Right lung (tissue), 10 donors: Measurements from ENCODE around the gene DCAKD. TPM values are rescaled to one million over a fixed set of nuclear protein-coding genes. Genes with fewer than 3 reads are reported as not detected.

Experiments used
- DNase-seq, 2 donors: peaks; one replicate each; pipeline ENCODE4 v3.0.0-alpha.2; 2013
- long read RNA-seq, 8 donors: transcript quantifications; one replicate each; lab custom pipeline, GENCODE V29; 2026
- polyA plus RNA-seq, 5 donors: library from polyadenylated mRNA; unstranded; fragments of 120-200 nt; gene quantifications; one replicate each; pipeline versions ENCODE4 v1.2.1 to v1.2.3, GENCODE V29; 2013; ENCODE audit warnings: inconsistent platforms in 1 of 5, low replicate concordance in 1 of 5; ENCODE audit not compliant: insufficient read length in 5 of 5, insufficient read depth in 1 of 5

Gene DCAKD, protein sequence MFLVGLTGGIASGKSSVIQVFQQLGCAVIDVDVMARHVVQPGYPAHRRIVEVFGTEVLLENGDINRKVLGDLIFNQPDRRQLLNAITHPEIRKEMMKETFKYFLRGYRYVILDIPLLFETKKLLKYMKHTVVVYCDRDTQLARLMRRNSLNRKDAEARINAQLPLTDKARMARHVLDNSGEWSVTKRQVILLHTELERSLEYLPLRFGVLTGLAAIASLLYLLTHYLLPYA
- polyA plus RNA-seq = 10 to 100 TPM; 37.3 to 54.2 (median 48.5) TPM
- long read RNA-seq, donor 1, transcript DCAKD-205 (5 exons, 990 nt) = major isoform, 10 of 23 reads
- long read RNA-seq, donor 1, transcript DCAKD-202 (5 exons, 2,030 nt) = minor isoform, 7 of 23 reads
- long read RNA-seq, donor 1, partial matches to known transcripts = 0 of 23 reads
- long read RNA-seq, donor 1, other reads (novel, unspliced or antisense) = 0 of 23 reads
- long read RNA-seq, donor 2, partial matches to known transcripts = 0 of 8 reads
- long read RNA-seq, donor 2, other reads (novel, unspliced or antisense) = 0 of 8 reads
- long read RNA-seq, donor 3, transcript DCAKD-208 (5 exons, 2,054 nt) = major isoform, 5 of 9 reads
- long read RNA-seq, donor 3, partial matches to known transcripts = 0 of 9 reads
- long read RNA-seq, donor 3, other reads (novel, unspliced or antisense) = 0 of 9 reads
- long read RNA-seq, donor 4, transcript DCAKD-202 (5 exons, 2,030 nt) = major isoform, 6 of 10 reads
- long read RNA-seq, donor 4, partial matches to known transcripts = 0 of 10 reads
- long read RNA-seq, donor 4, other reads (novel, unspliced or antisense) = 0 of 10 reads
- long read RNA-seq, donor 5, transcript DCAKD-205 (5 exons, 990 nt) = major isoform, 7 of 18 reads
- long read RNA-seq, donor 5, transcript DCAKD-208 (5 exons, 2,054 nt) = major isoform, 7 of 18 reads
- long read RNA-seq, donor 5, partial matches to known transcripts = 0 of 18 reads
- long read RNA-seq, donor 5, other reads (novel, unspliced or antisense) = 0 of 18 reads
- long read RNA-seq, donor 6, transcript DCAKD-205 (5 exons, 990 nt) = major isoform, 5 of 34 reads
- long read RNA-seq, donor 6, partial matches to known transcripts = 10 of 34 reads
- long read RNA-seq, donor 6, other reads (novel, unspliced or antisense) = 9 of 34 reads
- long read RNA-seq, donor 7, transcript DCAKD-205 (5 exons, 990 nt) = major isoform, 6 of 59 reads
- long read RNA-seq, donor 7, partial matches to known transcripts = 37 of 59 reads
- long read RNA-seq, donor 7, other reads (novel, unspliced or antisense) = 8 of 59 reads
- long read RNA-seq, donor 8, transcript DCAKD-205 (5 exons, 990 nt) = major isoform, 5 of 7 reads
- long read RNA-seq, donor 8, partial matches to known transcripts = 0 of 7 reads
- long read RNA-seq, donor 8, other reads (novel, unspliced or antisense) = 0 of 7 reads

DNA sequence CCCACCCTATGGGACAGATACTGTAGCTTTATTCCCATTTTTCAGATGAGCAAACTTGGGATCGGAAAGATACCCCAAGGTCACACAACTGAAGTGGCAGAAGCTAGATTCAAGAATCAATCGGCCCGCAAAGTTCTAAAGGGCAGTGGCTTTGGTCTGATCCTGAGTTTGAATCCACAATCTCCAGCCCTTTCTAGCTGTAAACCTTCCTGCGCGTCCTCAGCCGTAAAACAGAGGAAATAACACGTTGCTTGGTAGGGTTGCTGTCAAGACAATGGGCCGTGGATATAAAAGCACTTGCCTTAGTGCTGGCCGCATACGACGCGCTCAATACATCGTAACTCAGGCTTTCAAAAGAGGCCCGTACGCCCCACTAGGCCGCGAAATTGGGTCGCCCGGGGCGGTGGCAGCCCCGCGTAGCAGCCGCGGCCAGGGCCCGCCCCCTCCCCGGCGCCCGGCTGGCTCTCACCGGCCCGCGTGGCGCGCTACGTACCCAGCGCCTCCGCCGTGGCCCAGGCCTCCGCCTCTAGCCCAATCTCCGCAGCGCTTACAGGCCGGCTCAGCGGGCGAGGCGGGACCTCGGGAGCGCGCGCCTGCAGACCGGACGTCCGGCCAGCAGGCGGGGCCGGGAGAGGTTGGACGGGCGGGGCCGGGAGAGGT, at the start of gene DCAKD:
DCAKD (minus strand) TSS at position 573 of the 660 bp plus-strand sequence. CDS start 16,747 bp downstream, outside the sequence.
- DNase-seq = peak; percentile 94 to 95

DNA sequence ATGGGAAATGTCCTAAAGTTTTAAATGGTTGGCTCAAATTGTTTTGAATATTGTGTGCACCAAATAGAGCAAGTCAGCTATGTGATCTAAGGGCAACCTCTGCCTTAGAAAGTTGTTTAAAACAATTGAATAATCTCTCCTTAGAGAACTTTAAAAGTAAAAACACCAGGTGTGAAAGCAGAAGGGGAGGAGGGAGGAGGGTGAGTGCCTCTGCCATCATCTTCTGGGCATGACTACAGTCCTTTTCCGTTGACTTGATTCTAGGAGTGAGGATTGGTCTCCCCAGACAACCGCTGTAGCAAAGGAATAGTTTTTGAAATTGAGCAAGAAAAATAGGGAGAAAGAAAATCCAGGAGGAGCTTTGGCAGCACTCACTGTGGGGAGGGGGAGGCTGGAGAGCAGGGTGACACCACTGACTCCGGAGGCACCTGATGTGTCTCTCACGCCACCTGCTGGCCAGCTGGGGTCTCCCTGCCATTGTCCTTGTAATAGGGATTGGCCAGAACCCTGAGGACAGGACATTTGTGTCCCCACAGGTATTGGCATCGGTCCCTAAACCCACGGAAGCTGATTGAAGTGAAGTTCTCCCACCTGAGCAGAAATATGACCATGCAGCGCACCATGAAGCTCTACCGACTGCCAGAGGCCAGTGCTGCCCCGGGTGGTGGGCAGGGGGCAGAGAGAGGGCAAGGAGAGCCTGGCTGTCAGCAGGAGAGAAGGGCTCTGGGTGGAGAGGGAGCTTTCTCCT, 47.6 kb upstream of the DCAKD start:
- peak; percentile 55 to 66 for DNase-seq

DNA sequence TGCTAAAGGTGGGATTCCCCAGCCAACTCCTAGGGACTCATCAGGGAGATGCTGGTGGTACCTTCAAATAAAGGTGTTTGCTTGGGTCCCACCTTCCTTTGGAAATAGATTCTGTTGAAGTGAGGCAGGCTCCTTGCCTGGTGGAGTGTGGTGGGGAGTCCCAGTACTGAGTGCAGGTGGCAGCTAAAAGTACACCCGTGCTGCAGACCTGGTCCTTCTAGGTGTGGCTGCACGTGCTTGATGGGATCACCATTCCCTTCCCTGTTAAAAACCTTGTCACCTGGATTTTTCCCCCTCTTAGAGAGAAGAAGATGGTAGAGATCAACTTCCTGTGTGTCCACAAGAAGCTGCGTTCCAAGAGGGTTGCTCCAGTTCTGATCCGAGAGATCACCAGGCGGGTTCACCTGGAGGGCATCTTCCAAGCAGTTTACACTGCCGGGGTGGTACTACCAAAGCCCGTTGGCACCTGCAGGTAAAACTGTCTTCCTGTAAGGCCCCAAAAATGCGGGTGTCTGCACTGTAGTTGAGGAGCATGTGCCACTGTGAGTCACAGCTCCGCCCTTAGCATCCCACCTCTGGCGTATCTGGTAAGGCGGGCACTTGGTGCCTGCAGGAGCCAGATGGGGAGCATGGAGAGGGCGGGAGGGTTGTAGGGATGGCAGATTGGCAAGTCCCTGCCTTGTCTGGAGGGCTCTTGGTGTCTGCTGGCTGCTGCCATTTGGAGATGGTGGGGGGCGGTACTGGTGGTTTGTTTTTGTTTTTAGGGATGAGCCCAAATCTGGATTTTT, 46.8 kb upstream of the DCAKD start:
- DNase-seq = no peak

DNA sequence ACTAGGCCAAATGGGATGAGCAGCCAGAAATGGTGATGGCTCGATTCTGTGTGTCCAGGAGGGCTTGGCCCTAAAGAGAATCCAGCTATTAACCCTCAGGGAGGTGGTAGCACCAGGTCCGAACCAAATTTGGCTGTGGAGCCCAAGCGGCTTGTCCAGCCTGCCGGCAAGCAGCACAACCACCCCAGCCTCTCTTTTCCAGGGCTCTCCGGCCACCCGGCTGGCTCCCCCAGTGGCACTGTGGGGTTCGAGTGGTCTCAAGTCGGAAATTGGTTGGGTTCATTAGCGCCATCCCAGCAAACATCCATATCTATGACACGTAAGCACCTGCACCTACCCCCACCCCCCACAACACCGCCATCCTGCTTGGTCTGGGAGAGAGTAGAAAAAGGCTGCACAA, 45.5 kb upstream of the DCAKD start:
- DNase-seq = no peak

DNA sequence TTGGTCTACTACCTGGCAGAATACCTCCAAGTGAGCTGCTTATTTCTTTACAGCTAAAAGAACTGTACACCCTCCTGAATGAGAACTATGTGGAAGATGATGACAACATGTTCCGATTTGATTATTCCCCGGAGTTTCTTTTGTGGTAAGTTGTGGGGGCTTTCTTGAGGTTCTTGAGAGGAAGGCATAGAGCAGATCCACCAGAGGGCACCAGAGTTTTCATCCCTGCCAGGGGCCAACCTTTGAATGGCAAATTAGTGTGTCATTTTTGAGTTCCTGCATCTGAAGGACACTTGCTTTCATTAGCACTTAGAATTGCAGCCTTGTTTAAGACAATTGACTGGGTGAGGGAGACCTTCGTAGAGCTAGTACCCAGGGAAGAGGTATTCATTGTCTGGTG, 44.7 kb upstream of the DCAKD start:
- no peak for DNase-seq

DNA sequence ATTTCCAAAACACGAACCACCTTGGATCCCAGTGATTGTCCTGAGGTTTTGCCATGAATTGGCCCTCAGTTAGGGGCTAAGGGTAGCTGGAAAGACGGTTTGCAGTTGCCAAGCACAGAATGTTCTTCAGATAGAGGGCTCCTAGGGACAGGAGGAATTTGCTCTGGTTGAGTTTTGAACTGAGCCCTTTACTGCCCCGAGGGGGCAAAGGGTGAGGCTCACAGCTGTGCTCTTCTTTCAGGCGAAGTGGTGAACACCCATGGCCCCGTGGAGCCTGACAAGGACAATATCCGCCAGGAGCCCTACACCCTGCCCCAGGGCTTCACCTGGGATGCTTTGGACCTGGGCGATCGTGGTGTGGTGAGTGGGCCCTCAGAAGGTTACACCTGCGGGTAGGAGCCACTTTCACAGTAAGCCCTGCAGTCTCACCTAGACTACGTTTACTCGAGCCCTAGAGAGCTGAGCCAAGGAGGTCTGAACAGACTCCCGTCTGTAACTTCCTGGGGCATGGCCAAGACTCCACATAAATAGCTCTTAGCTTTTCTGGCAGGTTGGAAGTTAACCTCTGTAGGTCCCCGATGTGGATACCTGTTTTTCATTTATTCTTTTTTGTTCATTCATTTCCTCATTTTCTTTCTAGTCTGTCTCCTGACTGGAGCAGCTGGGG, 42.1 kb upstream of the DCAKD start:
- no peak for DNase-seq

DNA sequence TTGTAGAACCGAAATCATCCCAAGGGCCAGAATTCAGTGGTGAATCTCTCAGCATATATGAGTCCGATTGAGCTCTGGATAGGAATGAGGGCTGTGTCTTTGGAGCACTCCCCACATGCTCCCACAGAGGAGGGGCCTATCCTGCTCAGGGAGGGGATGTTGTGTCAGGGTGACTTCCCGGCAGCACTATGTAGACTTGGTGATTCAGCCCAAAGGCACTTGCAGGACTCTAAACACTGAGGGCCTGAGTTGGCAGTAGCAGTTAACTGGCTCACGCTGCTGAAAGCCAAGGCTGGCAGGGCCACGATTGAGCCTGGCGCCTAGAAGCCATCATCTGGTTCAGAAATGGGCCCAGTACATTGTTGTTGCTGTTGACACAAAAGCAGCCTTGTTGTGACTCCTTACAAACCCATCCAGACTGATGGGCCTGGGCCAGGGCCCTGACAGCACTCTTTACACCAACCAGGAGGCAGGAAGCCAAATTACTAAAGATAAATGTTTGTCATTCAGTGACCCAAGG, 41.5 kb upstream of the DCAKD start:
- DNase-seq = no peak

DNA sequence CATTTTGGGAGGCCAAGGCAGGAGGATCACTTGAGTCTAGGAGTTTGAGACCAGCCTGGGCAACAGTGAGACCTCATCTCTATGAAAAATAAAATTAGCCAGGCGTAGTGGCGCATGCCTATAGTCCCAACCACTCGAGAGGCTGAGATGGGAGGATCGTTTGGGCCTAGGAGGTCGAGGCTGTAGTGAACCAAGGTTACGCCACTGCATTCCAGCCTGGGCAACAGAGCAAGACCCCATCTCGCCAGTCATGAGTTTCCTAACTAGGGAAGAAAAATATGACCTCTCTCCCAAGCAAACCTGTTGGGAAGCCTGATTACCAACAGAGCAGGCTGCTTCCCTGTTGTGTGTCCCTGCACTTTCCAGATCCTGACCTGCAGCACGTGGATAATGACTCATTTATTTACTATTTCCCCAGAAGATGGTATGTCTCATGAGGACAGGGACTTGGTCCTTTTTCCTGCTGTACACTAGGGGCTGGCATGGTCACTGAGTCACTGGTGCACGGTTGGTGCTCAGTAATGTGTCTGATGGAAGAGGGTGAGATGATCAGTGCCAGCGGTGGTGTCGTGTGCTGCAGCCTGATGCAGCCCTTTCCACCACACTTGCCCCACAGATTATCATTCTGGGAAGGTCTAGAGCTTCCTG, 40.5 kb upstream of the DCAKD start:
- DNase-seq = no peak

DNA sequence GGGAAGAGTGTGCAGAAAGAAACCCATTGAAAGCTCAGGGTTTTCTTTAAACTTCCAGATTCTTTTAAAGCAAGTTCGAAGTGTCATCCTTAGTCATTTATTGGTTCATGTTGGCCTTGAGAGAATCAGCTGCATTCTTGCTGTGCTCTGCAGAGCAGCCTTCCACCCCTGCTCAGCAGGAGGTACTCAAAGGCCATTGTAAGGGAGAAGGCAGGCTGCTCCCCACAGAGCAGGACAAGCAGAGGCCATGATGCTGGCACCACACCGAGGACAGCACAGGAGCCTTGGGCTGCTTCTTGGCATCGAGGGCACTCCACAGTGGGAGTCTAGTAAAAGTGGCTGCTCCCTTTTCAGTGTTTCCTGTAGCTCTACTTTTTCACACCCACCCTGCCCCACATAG, 39.3 kb upstream of the DCAKD start:
- DNase-seq = no peak

DNA sequence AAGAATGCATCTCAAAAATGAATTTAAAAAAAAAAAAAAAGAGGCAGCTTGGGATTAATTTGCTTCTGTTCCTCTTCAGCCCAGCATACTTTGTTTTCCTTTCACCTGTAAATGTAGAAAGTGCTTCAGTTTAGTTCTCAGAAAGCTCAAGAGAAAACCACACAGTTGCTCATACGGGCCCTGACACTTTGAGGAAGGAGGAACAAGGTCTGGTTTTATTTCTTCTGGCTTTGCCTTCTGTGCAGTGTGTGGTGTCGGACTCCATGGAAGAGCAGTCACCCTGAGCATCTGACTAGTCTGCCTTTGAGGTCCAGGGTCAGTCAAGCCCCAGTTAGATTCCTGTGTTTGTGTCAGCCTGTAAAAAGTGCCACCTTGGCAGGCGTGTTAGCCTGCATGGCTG, 37.3 kb upstream of the DCAKD start:
- DNase-seq = no peak

DNA sequence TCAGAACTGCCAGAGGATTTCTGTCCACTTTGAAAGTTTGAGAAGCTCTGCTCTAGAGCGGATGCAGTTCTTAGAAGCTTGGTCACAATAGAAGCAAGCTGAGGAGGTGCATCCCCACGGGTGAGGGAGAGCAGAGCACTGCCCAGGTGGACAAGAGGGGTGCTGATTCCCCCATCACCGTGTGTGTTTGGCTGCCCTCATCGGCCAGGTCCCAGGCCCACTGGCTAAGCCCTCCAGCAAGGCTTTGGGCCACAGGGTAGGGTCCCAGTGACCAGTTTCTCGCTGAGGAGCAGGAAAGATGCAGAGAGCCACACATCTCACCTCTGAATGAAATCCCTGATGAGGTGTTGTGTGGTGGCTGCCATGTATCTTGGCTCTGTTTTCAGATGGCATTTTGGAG, 36.5 kb upstream of the DCAKD start:
- DNase-seq = no peak

DNA sequence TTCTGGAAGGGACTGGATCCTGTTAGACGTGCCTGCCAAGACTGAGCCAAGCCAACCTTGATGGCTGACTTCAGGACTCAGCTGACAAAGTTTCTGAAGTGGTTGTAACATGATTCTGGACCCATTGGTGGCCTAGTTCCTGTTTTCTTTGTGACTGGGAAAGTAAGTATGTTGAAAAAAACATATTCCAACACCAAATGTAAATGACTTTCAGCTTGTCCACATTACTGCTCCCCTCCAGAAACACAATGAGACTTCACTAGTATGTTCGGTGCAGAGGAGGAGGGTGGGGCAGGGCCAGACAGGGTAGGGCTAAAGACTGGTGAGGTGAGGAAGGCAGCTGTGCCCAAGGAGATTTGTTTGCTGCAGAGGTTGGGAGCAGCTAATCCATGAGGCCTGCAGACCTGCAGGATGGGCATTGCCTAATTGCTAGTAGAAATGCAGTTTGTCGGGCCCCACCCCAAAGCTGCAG, 36.1 kb upstream of the DCAKD start:
- DNase-seq = no peak

DNA sequence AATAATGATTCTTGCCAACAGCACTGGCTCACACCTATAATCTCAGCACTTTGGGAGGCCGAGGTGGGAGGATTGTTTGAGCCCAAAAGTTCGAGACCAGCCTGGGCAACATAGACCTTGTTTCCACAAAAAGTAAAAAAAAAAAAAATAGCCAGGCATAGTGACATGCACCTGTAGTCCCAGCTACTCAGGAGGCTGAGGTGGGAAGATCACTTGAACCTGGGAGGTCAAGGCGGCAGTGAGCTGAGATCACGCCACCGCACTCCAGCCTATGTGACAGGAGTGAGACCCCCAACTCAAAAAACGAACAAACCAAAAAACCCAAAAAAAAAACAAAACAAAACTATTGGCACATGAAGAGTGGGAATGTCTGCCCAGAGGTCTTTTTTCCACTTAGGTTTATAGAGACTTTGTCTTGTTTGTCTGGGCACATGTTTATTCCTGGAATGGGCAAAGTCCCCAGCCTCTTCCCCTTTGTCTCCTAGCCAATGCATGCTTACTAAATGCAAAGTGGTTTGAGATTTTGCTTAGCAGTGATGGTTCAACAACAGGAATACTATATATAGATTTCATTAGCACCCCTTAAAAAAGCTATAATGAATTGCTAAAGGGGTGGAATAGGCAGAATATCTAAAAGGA, 35.6 kb upstream of the DCAKD start:
- DNase-seq = no peak

DNA sequence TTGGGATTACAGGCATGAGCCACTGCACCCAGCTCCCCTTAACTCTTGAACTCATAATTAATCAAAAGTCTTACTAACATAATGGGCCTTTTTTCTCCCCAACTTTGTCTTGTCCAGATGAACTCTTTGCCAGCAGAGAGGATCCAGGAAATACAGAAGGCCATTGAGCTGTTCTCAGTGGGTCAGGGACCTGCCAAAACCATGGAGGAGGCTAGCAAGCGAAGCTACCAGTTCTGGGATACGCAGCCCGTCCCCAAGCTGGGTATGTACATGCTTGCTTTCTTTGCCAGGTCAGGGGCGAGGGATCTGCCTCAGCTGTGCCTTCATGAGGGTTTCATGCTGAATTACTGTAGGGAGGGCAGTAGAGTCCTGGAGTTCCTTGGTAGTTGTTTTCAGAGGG, 35.0 kb upstream of the DCAKD start:
- DNase-seq = no peak

DNA sequence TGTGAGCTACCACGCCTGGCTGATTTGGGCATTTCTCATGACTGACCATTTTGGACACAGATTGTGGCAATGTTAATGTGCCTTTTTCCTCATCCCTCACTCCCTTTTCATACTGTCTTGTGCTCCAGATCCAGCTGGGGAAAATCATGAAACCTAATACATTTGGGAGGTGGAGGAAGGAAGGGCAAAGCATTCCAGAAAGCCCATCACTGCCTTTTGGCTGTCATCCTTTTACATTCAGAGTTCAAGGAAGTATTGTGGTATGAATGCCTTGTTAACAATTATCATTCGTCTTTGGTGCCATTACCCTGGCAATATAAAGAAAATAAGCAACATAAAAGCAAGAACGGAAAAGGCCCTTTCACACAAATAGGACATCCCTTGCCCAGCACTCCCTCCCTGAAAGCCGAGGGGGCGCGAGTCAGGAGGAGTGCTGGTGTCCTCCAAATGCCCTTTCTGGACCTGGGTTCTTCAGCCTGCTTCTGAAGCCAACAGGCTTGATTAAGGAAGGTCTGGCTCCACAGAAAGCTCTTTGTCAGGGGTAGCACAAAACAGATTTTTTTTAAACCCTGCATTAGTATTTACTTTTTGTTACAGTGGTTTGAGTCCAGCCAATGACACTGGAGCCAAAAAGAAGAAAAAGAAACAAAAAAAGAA, 29.7 kb upstream of the DCAKD start:
- no peak for DNase-seq

DNA sequence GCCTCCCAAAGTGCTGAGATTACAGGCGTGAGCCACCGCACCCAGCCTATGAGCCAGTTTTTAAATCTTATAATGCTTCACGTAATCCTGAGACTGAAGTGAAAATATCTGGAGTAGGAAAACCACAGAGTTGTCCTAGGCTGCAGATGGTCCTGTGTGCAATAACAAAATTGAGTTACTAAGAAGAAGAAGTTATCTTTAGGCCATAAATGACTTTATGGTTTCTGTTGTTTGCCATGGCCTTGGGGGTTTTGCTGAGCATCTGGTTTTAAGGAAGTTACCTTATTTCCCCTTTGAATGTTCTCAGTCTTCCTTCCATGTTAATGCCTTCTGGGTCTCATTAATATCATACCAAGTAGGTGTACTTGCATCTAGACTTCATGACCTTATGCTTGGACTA, 26.2 kb upstream of the DCAKD start:
- no peak for DNase-seq
